ENCODE results near the gene OSBPL3.

OSBPL3 gene

DNA sequence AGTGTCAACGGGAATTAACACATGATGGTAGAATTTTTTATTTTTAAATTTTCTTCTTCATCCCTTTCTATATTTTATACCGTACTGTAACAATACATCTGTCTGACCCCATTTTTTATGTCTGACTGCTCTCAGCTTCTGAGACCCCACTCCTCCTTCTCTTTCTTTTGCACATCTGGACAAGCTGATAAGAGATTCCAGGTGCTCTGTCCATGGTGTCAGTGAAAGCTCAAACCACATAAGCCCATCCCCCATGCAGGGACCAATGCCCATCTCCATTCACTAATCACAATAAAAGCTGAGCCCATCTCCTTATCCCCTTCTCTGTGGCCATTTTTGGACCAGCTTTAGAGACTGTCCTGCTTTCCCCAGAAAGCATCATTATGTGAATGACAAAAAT is 231.5 kb downstream of the OSBPL3 start:
- Histone ChIP-seq H3K27me3 (ENCODE audit: control insufficient read depth in 1 of 2, insufficient read depth in 2 of 2, low read length in 2 of 2) (no peaks in the 10 kb centered on the region), H3K9ac (ENCODE audit: low read length in 2 of 2) (no peak overlapping the region)

More for the DNA sequence above, 231.5 kb downstream of the OSBPL3 start:
- Histone ChIP-seq H3K9me3 (ENCODE audit: control insufficient read depth in 2 of 2, low read length in 2 of 2) (no peaks in the 10 kb centered on the region), H3K36me3 (ENCODE audit: control insufficient read depth in 2 of 2, insufficient read depth in 2 of 2, low read length in 2 of 2) (peaks cover 2 to 3% of the 10 kb centered on the region in 2 donors), H3K4me1 (ENCODE audit: control insufficient read depth, insufficient read depth, low read length) (no peaks in the 10 kb centered on the region), H3K27ac (ENCODE audit: low read length) (no peak overlapping the region), H3K4me3 (ENCODE audit: low read length in 2 of 2) (no peak overlapping the region)

All from stomach smooth muscle (tissue), 2 donors.